Measurements from ENCODE around the gene VAV1. TPM values are rescaled to one million over a fixed set of nuclear protein-coding genes. Genes with fewer than 3 reads are reported as not detected.
A peak's percentile ranks its signal among the peaks of the same experiment; 100 is the strongest.

VAV1 gene
- total and polyA plus RNA-seq, 9 of the 15 experiments (the other 6 are each of a cell fraction or from before 2014, with no cell fraction given) = 0.46 to 20.1 (median 11.1) TPM

DNA sequence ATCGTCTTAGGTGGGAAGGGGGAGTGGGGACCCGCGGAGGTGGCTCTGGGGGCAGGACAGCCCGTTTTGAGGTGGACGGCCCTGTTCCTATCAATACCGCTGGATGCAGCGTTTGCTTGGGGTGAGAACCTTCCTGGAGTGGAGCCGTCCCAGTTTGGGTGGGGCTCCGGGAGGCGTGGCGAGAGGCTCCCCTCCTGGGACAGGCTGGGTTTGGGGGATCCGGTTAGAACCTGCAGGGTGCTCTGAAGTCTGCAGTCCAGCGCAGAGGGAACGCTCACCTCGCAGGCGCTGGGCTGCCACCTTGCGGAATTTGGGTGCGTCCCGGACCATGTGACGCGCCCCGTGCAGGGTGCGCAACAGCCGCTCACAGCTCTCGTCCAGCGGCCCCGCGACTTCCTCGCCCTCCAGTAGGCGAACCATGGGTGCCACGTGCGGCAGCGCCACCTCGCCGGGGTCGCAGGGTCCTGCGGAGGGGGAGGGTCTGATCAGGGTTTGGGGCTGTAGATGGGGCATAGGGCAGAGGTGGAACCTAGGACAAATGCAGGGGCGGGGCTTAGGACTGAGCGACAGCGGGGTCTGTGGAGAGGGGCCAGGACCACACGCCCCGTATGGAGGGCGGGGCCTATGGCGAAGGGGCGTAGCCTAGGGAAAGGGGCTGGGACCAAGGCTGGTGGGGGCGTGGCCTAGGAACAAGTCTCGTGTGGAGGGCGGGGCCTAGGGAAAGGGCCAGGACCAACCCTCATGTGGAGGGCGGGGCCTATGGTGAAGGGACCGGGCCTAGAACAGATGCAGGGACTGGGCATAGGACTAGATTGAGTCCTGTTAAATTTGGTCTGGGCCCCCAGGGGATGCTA, 19.1 kb upstream of the VAV1 start (continued):
- no peak for TF ChIP-seq KDM1A (IDR thresholded peaks at IDR 0.05)
- no peak for TF ChIP-seq ZFP30 (CRISPR knock-in tag; IDR thresholded peaks at IDR 0.05; ENCODE audit: borderline replicate concordance)
- TF ChIP-seq SP1 (CRISPR knock-in tag; IDR thresholded peaks at IDR 0.05) = peak; percentile 99
- TF ChIP-seq, protein P1, sequence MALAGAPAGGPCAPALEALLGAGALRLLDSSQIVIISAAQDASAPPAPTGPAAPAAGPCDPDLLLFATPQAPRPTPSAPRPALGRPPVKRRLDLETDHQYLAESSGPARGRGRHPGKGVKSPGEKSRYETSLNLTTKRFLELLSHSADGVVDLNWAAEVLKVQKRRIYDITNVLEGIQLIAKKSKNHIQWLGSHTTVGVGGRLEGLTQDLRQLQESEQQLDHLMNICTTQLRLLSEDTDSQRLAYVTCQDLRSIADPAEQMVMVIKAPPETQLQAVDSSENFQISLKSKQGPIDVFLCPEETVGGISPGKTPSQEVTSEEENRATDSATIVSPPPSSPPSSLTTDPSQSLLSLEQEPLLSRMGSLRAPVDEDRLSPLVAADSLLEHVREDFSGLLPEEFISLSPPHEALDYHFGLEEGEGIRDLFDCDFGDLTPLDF (CRISPR knock-in tag; IDR thresholded peaks at IDR 0.05) = peak; percentile 92
- TF ChIP-seq MAFF (IDR thresholded peaks at IDR 0.05; ENCODE audit: low read length) = no peak
- TF ChIP-seq KLF6 (CRISPR knock-in tag; IDR thresholded peaks at IDR 0.05; ENCODE audit: borderline replicate concordance) = no peak
- TF ChIP-seq BRD9 (IDR thresholded peaks at IDR 0.05; ENCODE audit: low read depth, partially characterized antibody) = no peak
- TF ChIP-seq ZNF174 (CRISPR knock-in tag; IDR thresholded peaks at IDR 0.05) = no peak
- no peak for TF ChIP-seq SMAD2 (IDR thresholded peaks at IDR 0.05; ENCODE audit: low read depth, low read length)
- TF ChIP-seq YBX1 (IDR thresholded peaks at IDR 0.05) = no peak
- TF ChIP-seq CREB5 (CRISPR knock-in tag; IDR thresholded peaks at IDR 0.05) = no peak
- TF ChIP-seq RFX1 (IDR thresholded peaks at IDR 0.05) = no peak; the same call in 1 of the 2 replicates
- TF ChIP-seq NR3C1 (CRISPR knock-in tag; IDR thresholded peaks at IDR 0.05) = no peak
- no peak for TF ChIP-seq E4F1 (CRISPR knock-in tag; IDR thresholded peaks at IDR 0.05; ENCODE audit: borderline replicate concordance)
- no peak for TF ChIP-seq SNRNP70 (optimal IDR thresholded peaks at IDR 0.05; ENCODE audit: low read depth, low read length)
- TF ChIP-seq BCL6 (CRISPR knock-in tag; IDR thresholded peaks at IDR 0.05) = no peak
- no peak for TF ChIP-seq ZBTB1 (CRISPR knock-in tag; IDR thresholded peaks at IDR 0.05; ENCODE audit: borderline replicate concordance, low read depth)
- TF ChIP-seq, protein P2, sequence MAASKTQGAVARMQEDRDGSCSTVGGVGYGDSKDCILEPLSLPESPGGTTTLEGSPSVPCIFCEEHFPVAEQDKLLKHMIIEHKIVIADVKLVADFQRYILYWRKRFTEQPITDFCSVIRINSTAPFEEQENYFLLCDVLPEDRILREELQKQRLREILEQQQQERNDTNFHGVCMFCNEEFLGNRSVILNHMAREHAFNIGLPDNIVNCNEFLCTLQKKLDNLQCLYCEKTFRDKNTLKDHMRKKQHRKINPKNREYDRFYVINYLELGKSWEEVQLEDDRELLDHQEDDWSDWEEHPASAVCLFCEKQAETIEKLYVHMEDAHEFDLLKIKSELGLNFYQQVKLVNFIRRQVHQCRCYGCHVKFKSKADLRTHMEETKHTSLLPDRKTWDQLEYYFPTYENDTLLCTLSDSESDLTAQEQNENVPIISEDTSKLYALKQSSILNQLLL (CRISPR knock-in tag; IDR thresholded peaks at IDR 0.05; ENCODE audit: borderline replicate concordance) = no peak
- peak; percentile 91 to 94 for TF ChIP-seq FOXK2 (conservative IDR thresholded peaks at IDR 0.05 in 1 of 2, IDR thresholded peaks at IDR 0.05 in 1 of 2; ENCODE audit: low read depth in 2 of 2)
- peak; percentile 19; the same call in 1 of the 2 replicates for TF ChIP-seq NCOR1 (IDR thresholded peaks at IDR 0.05)
- TF ChIP-seq E2F4 (CRISPR knock-in tag; IDR thresholded peaks at IDR 0.05; ENCODE audit: low read depth) = no peak
- peak in 1 of 2 experiments; percentile 50; a peak in 1 of 4 replicates for TF ChIP-seq TRIM24 (IDR thresholded peaks at IDR 0.05)

Data from K562 (cell line).